HEK293 (cell line): ENCODE results near the gene DDX20.

Source experiments
- CTCF ChIA-PET: fragments of 350-600 bp; formaldehyde crosslinking; extraction: SDS; loops from one replicate; lab custom pipeline; 2021; ENCODE audit warnings: antibody characterized with exemption; lab: Yijun Ruan, JAX
- POLR2A ChIA-PET: fragments of 300-600 bp; formaldehyde crosslinking; extraction: SDS; loops from one replicate; lab custom pipeline; 2020; ENCODE audit warnings: antibody characterized with exemption, inconsistent platforms; lab: Yijun Ruan, JAX
- H3K27ac ChIP-seq: fragments of 200-500 bp; sonication (Bioruptor generic); 2 replicates; pipeline ENCODE4 v1.5.1; 2014; ENCODE audit warnings: low read depth, low read length, control low read depth, inconsistent platforms; ENCODE audit errors: extremely low read depth
- H3K36me3 ChIP-seq, 2 experiments: fragments of 200-500 bp in 1 of 2; sonication (Bioruptor generic) in 1 of 2; 1 replicate in 1 of 2; 2 replicates in 1 of 2; pipeline ENCODE4 v1.5.1; 2014 to 2017; ENCODE audit warnings: inconsistent platforms in 2 of 2, low read length in 2 of 2; ENCODE audit not compliant: control insufficient read depth in 2 of 2, insufficient read depth in 1 of 2
- H3K4me1 ChIP-seq: fragments of 200-500 bp; sonication (Bioruptor generic); 2 replicates; pipeline ENCODE4 v1.5.1; 2014; ENCODE audit warnings: mild to moderate bottlenecking, low read length, inconsistent platforms; ENCODE audit not compliant: control insufficient read depth, insufficient read depth
- H3K4me3 ChIP-seq: 2 replicates; pipeline ENCODE4 v1.5.1; 2011; ENCODE audit warnings: low read depth, mild to moderate bottlenecking, control low read depth, low read length, moderate library complexity
- H3K9me3 ChIP-seq: fragments of 200-500 bp; sonication (Bioruptor generic); 2 replicates; pipeline ENCODE4 v1.5.1; 2014; ENCODE audit warnings: low read depth, low read length, inconsistent platforms; ENCODE audit not compliant: control insufficient read depth, insufficient read depth
- YY1 ChIP-seq: fragments of 450-650 bp; formaldehyde crosslinking; IDR thresholded peaks from 2 replicates; pipeline ENCODE4 v1.5.1; 2018; ENCODE audit warnings: missing biosample characterization, missing genetic modification characterization
- ZFP37 ChIP-seq: fragments of 450-650 bp; formaldehyde crosslinking; IDR thresholded peaks from 2 replicates; pipeline ENCODE4 v1.5.1; 2016; ENCODE audit warnings: missing biosample characterization, missing genetic modification characterization
- ZIC2 ChIP-seq: fragments of 450-650 bp; formaldehyde crosslinking; IDR thresholded peaks from 2 replicates; pipeline ENCODE4 v1.5.1; 2016; ENCODE audit warnings: missing biosample characterization, missing genetic modification characterization
- ZNF10 ChIP-seq: fragments of 450-650 bp; formaldehyde crosslinking; IDR thresholded peaks from 2 replicates; pipeline ENCODE4 v1.5.1; 2017; ENCODE audit warnings: missing biosample characterization, missing genetic modification characterization
- ZNF121 ChIP-seq: fragments of 450-650 bp; formaldehyde crosslinking; IDR thresholded peaks from 2 replicates; pipeline ENCODE4 v1.5.1; 2016; ENCODE audit warnings: missing biosample characterization, missing genetic modification characterization
- ZNF132 ChIP-seq: fragments of 450-650 bp; formaldehyde crosslinking; IDR thresholded peaks from 2 replicates; pipeline ENCODE4 v1.5.1; 2017; ENCODE audit warnings: missing biosample characterization, missing genetic modification characterization, borderline replicate concordance
- ZNF174 ChIP-seq: fragments of 450-650 bp; formaldehyde crosslinking; IDR thresholded peaks from 2 replicates; pipeline ENCODE4 v1.5.0; 2017; ENCODE audit warnings: missing biosample characterization, mild to moderate bottlenecking, missing genetic modification characterization
- ZNF184 ChIP-seq: fragments of 450-650 bp; IDR thresholded peaks from 2 replicates; pipeline ENCODE4 v1.5.1; 2018; ENCODE audit warnings: missing biosample characterization, mild to moderate bottlenecking, missing genetic modification characterization
- ZNF2 ChIP-seq: fragments of 450-650 bp; formaldehyde crosslinking; IDR thresholded peaks from 2 replicates; pipeline ENCODE4 v1.5.1; 2016; ENCODE audit warnings: missing biosample characterization, missing genetic modification characterization
- ZNF202 ChIP-seq: fragments of 450-650 bp; formaldehyde crosslinking; IDR thresholded peaks from 2 replicates; pipeline ENCODE4 v1.5.1; 2016; ENCODE audit warnings: missing biosample characterization, missing genetic modification characterization, borderline replicate concordance
- ZNF248 ChIP-seq: fragments of 450-650 bp; formaldehyde crosslinking; IDR thresholded peaks from 2 replicates; pipeline ENCODE4 v1.5.1; 2017; ENCODE audit warnings: missing biosample characterization, missing genetic modification characterization
- ZNF266 ChIP-seq: fragments of 450-650 bp; formaldehyde crosslinking; IDR thresholded peaks from 2 replicates; pipeline ENCODE4 v1.5.1; 2016; ENCODE audit warnings: missing biosample characterization, missing genetic modification characterization, low read depth
- ZNF324 ChIP-seq: fragments of 450-650 bp; formaldehyde crosslinking; IDR thresholded peaks from 2 replicates; pipeline ENCODE4 v1.5.1; 2016; ENCODE audit warnings: missing biosample characterization, missing genetic modification characterization
- ZNF366 ChIP-seq: fragments of 450-650 bp; formaldehyde crosslinking; conservative IDR thresholded peaks from 2 replicates; pipeline ENCODE4 v1.5.1; 2016; ENCODE audit warnings: missing biosample characterization, missing genetic modification characterization
- ZNF426 ChIP-seq: fragments of 450-650 bp; formaldehyde crosslinking; IDR thresholded peaks from 2 replicates; pipeline ENCODE4 v1.5.1; 2017; ENCODE audit warnings: missing biosample characterization, missing genetic modification characterization, mild to moderate bottlenecking, inconsistent platforms, moderate library complexity
- ZNF449 ChIP-seq: fragments of 450-650 bp; formaldehyde crosslinking; IDR thresholded peaks from 2 replicates; pipeline ENCODE4 v1.5.1; 2017; ENCODE audit warnings: missing biosample characterization, mild to moderate bottlenecking, missing genetic modification characterization, moderate library complexity
- ZNF521 ChIP-seq: fragments of 450-650 bp; formaldehyde crosslinking; IDR thresholded peaks from 2 replicates; pipeline ENCODE4 v1.5.1; 2017; ENCODE audit warnings: missing biosample characterization, mild to moderate bottlenecking, missing genetic modification characterization
- ZNF549 ChIP-seq: fragments of 450-650 bp; IDR thresholded peaks from 2 replicates; pipeline ENCODE4 v1.5.1; 2018; ENCODE audit warnings: missing biosample characterization, missing genetic modification characterization, mild to moderate bottlenecking, inconsistent platforms, moderate library complexity
- ZNF585B ChIP-seq: fragments of 450-650 bp; formaldehyde crosslinking; IDR thresholded peaks from 2 replicates; pipeline ENCODE4 v1.5.1; 2016; ENCODE audit warnings: missing biosample characterization, missing genetic modification characterization
- ZNF626 ChIP-seq: fragments of 450-650 bp; sonication (Bioruptor Pico); formaldehyde crosslinking; IDR thresholded peaks from 2 replicates; pipeline ENCODE4 v1.5.1; 2018; ENCODE audit warnings: missing biosample characterization, missing genetic modification characterization, inconsistent platforms
- ZNF629 ChIP-seq: fragments of 450-650 bp; formaldehyde crosslinking; IDR thresholded peaks from 2 replicates; pipeline ENCODE4 v1.5.1; 2017; ENCODE audit warnings: missing biosample characterization, missing genetic modification characterization
- ZNF654 ChIP-seq: fragments of 450-650 bp; formaldehyde crosslinking; IDR thresholded peaks from 2 replicates; pipeline ENCODE4 v1.5.1; 2016; ENCODE audit warnings: low read depth, missing biosample characterization, missing genetic modification characterization
- ZNF660 ChIP-seq: fragments of 450-650 bp; IDR thresholded peaks from 2 replicates; pipeline ENCODE4 v1.5.1; 2018; ENCODE audit warnings: missing biosample characterization, mild to moderate bottlenecking, missing genetic modification characterization
- ZNF664 ChIP-seq: fragments of 450-650 bp; formaldehyde crosslinking; IDR thresholded peaks from 2 replicates; pipeline ENCODE4 v1.5.1; 2016; ENCODE audit warnings: missing biosample characterization, missing genetic modification characterization
- ZNF747 ChIP-seq: fragments of 450-650 bp; formaldehyde crosslinking; IDR thresholded peaks from 2 replicates; pipeline ENCODE4 v1.5.1; 2016; ENCODE audit warnings: missing biosample characterization, missing genetic modification characterization
- ZNF768 ChIP-seq: fragments of 450-650 bp; formaldehyde crosslinking; IDR thresholded peaks from 2 replicates; pipeline ENCODE4 v1.5.1; 2018; ENCODE audit warnings: missing biosample characterization, mild to moderate bottlenecking, missing genetic modification characterization
- ZNF776 ChIP-seq: fragments of 450-650 bp; formaldehyde crosslinking; IDR thresholded peaks from 2 replicates; pipeline ENCODE4 v1.5.0; 2017; ENCODE audit warnings: missing biosample characterization, missing genetic modification characterization, borderline replicate concordance
- TF ChIP-seq, protein P1 (sequence below): fragments of 450-650 bp; formaldehyde crosslinking; IDR thresholded peaks from 2 replicates; pipeline ENCODE4 v1.5.1; 2016; ENCODE audit warnings: missing biosample characterization, missing genetic modification characterization

Gene DDX20

GRCh38 chr1:111768023-111768422, 12.3 kb downstream of the DDX20 start (continued):
- no peak for TF ChIP-seq ZNF747

DNA sequence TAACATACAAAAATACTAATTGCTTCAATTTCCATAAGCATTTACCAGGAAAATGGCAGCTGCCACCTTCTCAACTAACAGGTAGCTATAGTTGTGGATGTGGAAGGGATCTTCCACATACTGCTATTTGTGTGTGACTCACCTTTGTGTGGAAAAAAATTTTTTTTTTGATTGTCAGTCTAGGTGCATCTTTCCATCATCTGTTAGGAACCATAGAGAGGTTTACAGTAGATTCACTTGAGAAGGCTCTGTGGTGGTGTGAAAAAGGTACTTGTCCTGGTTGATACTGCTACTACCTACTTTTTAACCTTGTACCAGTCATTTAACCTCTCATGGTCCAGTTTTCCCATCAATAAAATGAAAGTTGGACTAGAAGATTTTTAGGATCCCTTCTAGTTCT, 12.9 kb downstream of the DDX20 start:
- Histone ChIP-seq H3K9me3 (no peaks in the 10 kb centered on the region), H3K4me3 (no peak overlapping the region), H3K27ac (no peak overlapping the region), H3K4me1 (no peaks in the 10 kb centered on the region), H3K36me3 (peaks cover 7 to 61% of the 10 kb centered on the region in 2 experiments)
- POLR2A ChIA-PET: interaction anchor here (1.0 kb wide), 1 partner anchor 29 kb away, joined by 3 read pairs; the partner anchor contains the start of gene INKA2
- TF ChIP-seq ZFP37 (tag by site-specific recombination) (no peak), ZNF121 (tag by site-specific recombination) (no peak), ZNF768 (tag by site-specific recombination) (no peak)
- CTCF ChIA-PET: interaction anchor here (0.6 to 5.3 kb wide), 16 partner anchors 13 to 843 kb away, joined by 3 to 83 read pairs (median 4); partner anchors contain the start of genes DDX20 and OVGP1

DNA sequence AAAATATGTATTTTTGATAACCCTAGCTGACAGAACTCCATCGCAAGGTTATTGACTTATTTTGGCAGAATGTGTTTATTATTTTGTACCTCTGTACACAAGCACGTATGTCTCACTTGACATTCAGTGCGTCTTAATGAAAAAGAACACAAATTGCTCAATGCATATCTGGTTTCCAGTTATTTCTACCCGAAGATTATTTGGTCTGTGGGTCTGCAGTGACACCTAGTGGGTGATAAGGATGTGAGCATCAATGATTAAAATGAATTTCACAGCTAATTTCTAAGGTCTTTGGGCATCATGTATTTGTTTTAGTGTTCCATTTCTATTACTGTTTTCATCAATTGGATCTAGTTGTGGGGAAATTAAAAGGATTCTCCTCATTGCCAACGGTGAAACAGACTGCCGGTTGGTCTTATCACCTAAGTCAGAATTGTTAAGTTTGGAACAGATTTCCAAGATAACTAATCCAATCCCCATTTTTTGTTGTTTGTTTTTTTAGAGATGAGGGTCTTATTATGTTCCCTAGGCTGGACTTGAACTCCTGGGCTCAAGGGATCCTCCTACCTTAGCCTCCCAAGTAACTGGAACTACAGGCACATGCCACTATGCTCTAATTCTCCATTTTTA, 13.9 kb downstream of the DDX20 start:
- peaks cover 3 to 50% of the 10 kb centered on the region in 2 experiments; a peak in 2 of 3 replicates for H3K36me3 ChIP-seq
- ChIA-PET POLR2A (interaction anchor here (0.9 kb wide), 1 partner anchor 262 kb away, joined by 3 read pairs; no protein-coding TSS in a partner anchor), CTCF (interaction anchor here (0.6 to 5.3 kb wide), 23 partner anchors 9 to 546 kb away, joined by 3 to 83 read pairs (median 4); partner anchors contain the start of genes DDX20, INKA2 and OVGP1)
- TF ChIP-seq, protein P1, sequence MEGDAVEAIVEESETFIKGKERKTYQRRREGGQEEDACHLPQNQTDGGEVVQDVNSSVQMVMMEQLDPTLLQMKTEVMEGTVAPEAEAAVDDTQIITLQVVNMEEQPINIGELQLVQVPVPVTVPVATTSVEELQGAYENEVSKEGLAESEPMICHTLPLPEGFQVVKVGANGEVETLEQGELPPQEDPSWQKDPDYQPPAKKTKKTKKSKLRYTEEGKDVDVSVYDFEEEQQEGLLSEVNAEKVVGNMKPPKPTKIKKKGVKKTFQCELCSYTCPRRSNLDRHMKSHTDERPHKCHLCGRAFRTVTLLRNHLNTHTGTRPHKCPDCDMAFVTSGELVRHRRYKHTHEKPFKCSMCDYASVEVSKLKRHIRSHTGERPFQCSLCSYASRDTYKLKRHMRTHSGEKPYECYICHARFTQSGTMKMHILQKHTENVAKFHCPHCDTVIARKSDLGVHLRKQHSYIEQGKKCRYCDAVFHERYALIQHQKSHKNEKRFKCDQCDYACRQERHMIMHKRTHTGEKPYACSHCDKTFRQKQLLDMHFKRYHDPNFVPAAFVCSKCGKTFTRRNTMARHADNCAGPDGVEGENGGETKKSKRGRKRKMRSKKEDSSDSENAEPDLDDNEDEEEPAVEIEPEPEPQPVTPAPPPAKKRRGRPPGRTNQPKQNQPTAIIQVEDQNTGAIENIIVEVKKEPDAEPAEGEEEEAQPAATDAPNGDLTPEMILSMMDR: peak; percentile 54
- peak; percentile 93 for TF ChIP-seq ZNF654
- TF ChIP-seq ZNF626 (tag by site-specific recombination): no peak
- no peak for TF ChIP-seq ZNF776 (tag by site-specific recombination)
- TF ChIP-seq ZNF2 (tag by site-specific recombination): 0 out of 2 replicates have a peak, but pooled peaks have one; percentile 24
- TF ChIP-seq ZNF660: peak; percentile 64
- 0 out of 2 replicates have a peak, but pooled peaks have one; percentile 24 for TF ChIP-seq ZNF184 (tag by site-specific recombination)
- no peak for TF ChIP-seq ZNF132 (tag by site-specific recombination)
- H3K4me1 ChIP-seq: no peaks in the 10 kb centered on the region
- H3K4me3 ChIP-seq: no peak overlapping the region
- no peaks in the 10 kb centered on the region for H3K9me3 ChIP-seq
- no peak overlapping the region for H3K27ac ChIP-seq

DNA sequence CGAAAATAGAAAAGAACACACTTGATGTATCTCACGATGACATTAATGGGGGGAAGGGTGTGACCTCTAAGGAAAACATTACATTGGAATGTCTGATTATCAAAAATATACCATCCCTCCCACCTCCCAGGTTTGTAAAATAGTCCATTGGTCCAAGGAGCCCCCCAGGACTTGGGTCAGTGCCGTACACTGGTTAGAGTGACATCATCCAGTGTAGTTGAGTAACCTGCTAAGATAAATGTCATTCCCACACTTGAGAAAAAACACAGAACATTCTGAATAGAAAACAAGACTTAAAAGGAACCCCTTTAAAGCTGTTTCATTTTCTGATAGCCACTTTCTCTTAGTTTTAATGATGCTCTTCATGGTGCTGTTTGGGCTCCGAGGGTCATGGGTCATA, 15.2 kb downstream of the DDX20 start:
- H3K4me1 ChIP-seq: no peaks in the 10 kb centered on the region
- H3K27ac ChIP-seq: no peak overlapping the region
- no peaks in the 10 kb centered on the region for H3K9me3 ChIP-seq
- no peak overlapping the region for H3K4me3 ChIP-seq
- CTCF ChIA-PET: interaction anchor here (0.6 to 1.6 kb wide), 3 partner anchors 17 to 225 kb away, joined by 3 to 13 read pairs (median 4); no protein-coding TSS in a partner anchor
- H3K36me3 ChIP-seq: peaks cover 1 to 38% of the 10 kb centered on the region in 2 experiments; a peak in 2 of 3 replicates
- POLR2A ChIA-PET: no interaction called here
- TF ChIP-seq ZNF10 (tag by site-specific recombination): no peak
- TF ChIP-seq ZNF202 (tag by site-specific recombination): no peak
- TF ChIP-seq ZNF521 (tag by site-specific recombination): no peak
- no peak for TF ChIP-seq ZNF266 (tag by site-specific recombination)
- TF ChIP-seq ZNF549 (tag by site-specific recombination): no peak
- TF ChIP-seq ZNF449: no peak
- no peak for TF ChIP-seq ZNF629 (tag by site-specific recombination)
- no peak for TF ChIP-seq ZNF174 (tag by site-specific recombination)
- TF ChIP-seq ZIC2 (tag by site-specific recombination): no peak
- TF ChIP-seq ZNF366 (tag by site-specific recombination): no peak
- TF ChIP-seq ZNF664 (tag by site-specific recombination): no peak
- no peak for TF ChIP-seq ZNF585B (tag by site-specific recombination)
- TF ChIP-seq ZNF248 (tag by site-specific recombination): no peak
- no peak for TF ChIP-seq YY1 (tag by site-specific recombination)
- no peak for TF ChIP-seq ZNF324
- no peak for TF ChIP-seq ZNF426
- TF ChIP-seq ZNF2 (tag by site-specific recombination): no peak
